A549 (cell line): ENCODE results near the gene DRD2.

ENCODE experiments used
- CHD2 ChIP-seq: fragments of 150-350 bp; IDR thresholded peaks from 2 replicates; pipeline ENCODE4 v1.6.1; 2014; ENCODE audit warnings: low read length; ENCODE audit not compliant: partially characterized antibody
- CTCF ChIP-seq: fragments of >200 bp; sonication (Bioruptor Twin); formaldehyde crosslinking; IDR thresholded peaks from 3 replicates; pipeline ENCODE4 v1.5.1; 2016
- MAX ChIP-seq: IDR thresholded peaks from 2 replicates; pipeline ENCODE4 v1.6.1; 2012
- MYC ChIP-seq: IDR thresholded peaks from 2 replicates; pipeline ENCODE4 v1.6.1; 2012; ENCODE audit warnings: mild to moderate bottlenecking, inconsistent platforms, low read length, improper control_type of control experiment, borderline replicate concordance
- POLR2A ChIP-seq: IDR thresholded peaks from 2 replicates; pipeline ENCODE4 v1.6.1; 2012; ENCODE audit warnings: mild to moderate bottlenecking, low read length
- REST ChIP-seq: fragments of 200-600 bp; sonication (generic); IDR thresholded peaks from 2 replicates; pipeline ENCODE4 v1.6.1; 2016; ENCODE audit warnings: antibody characterized with exemption, mild to moderate bottlenecking, moderate library complexity

GRCh38 chr11:113444502-113445123 lies 30.6 kb downstream of the DRD2 start:
- no peak for TF ChIP-seq POLR2A
- no peak for TF ChIP-seq CTCF
- TF ChIP-seq REST = no peak
- no peak for TF ChIP-seq MYC
- TF ChIP-seq MAX = no peak
- TF ChIP-seq CHD2 = no peak
